ENCODE data around the gene CORO2A.

The CORO2A gene

DNA sequence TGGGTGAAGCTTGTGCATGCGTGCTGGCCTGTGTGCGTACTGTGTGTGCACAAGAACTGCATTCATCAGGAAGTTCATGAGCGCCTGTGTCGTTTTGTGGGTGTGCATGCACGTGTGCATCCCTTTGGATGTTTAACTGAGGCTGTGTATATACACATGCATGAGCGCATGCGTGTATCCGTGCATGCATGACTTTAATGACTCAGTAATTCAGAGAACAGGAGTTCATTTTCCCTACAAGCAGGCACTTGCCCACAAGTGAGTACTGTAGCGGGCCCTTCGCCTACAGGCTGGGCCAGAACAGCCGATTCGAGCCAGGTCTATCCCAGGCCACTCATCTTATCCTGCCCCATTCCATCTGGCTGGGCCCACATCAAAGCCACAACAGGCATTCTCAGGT is 29.8 kb downstream of the CORO2A start:
- Histone ChIP-seq H3K23ac (ENCODE audit: low read length) (no peak overlapping the region), H3K79me1 (ENCODE audit: low read length) (peaks cover 25% of the 10 kb centered on the region), H2BK120ac (ENCODE audit: low read depth, low read length) (no peak overlapping the region), H4K8ac (ENCODE audit: low read depth, low read length) (no peak overlapping the region), H2BK15ac (replicated peaks; ENCODE audit: low read depth) (no peak overlapping the region), H3K36me3 (ENCODE audit: control insufficient read depth, insufficient read depth, low read length) (no peaks in the 10 kb centered on the region), H3K4ac (ENCODE audit: low read depth, low read length) (no peak overlapping the region), H3K9ac (ENCODE audit: low read length) (no peak overlapping the region), H2AK5ac (ENCODE audit: low read length) (no peak overlapping the region), H3K27ac (ENCODE audit: low read depth, low read length) (no peak overlapping the region), H3K56ac (ENCODE audit: low read length) (no peak overlapping the region), H3K4me2 (ENCODE audit: low read length) (no peak overlapping the region), H3K79me2 (ENCODE audit: control insufficient read depth, insufficient read depth, low read length) (peaks cover 14% of the 10 kb centered on the region), H3K18ac (ENCODE audit: low read length) (no peak overlapping the region), H4K5ac (ENCODE audit: low read length) (no peak overlapping the region), H3K4me3 (ENCODE audit: low read length) (no peak overlapping the region), H3K4me1 (ENCODE audit: control insufficient read depth, low read depth, low read length) (no peaks in the 10 kb centered on the region), H2BK5ac (ENCODE audit: low read length) (no peak overlapping the region), H3K27me3 (ENCODE audit: insufficient read depth, low read length, poor library complexity) (no peaks in the 10 kb centered on the region)
- no CpG with 5 or more reads among the region's 12 CpGs for WGBS (ENCODE audit: extremely low coverage, insufficient coverage, low lambda C conversion rate)
- no peak for DNase-seq

- no CpG with 5 or more reads among the region's 4 CpGs for whole genome bisulfite sequencing (ENCODE audit: extremely low coverage, insufficient coverage, low lambda C conversion rate)
- peaks cover 25% of the 10 kb centered on the region for H3K79me1 ChIP-seq (ENCODE audit: low read length)
- H3K23ac ChIP-seq (ENCODE audit: low read length): no peak overlapping the region
- H3K4ac ChIP-seq (ENCODE audit: low read depth, low read length): no peak overlapping the region
- no peak overlapping the region for H4K8ac ChIP-seq (ENCODE audit: low read depth, low read length)
- H2AK5ac ChIP-seq (ENCODE audit: low read length): no peak overlapping the region
- H3K79me2 ChIP-seq (ENCODE audit: control insufficient read depth, insufficient read depth, low read length): peaks cover 12% of the 10 kb centered on the region
- DNase-seq: no peak
- no peaks in the 10 kb centered on the region for H3K27me3 ChIP-seq (ENCODE audit: insufficient read depth, low read length, poor library complexity)
- H2BK15ac ChIP-seq (replicated peaks; ENCODE audit: low read depth): no peak overlapping the region
- no peak overlapping the region for H3K18ac ChIP-seq (ENCODE audit: low read length)
- H4K5ac ChIP-seq (ENCODE audit: low read length): no peak overlapping the region
- no peak overlapping the region for H2BK120ac ChIP-seq (ENCODE audit: low read depth, low read length)
- H3K4me2 ChIP-seq (ENCODE audit: low read length): no peak overlapping the region
- no peak overlapping the region for H3K27ac ChIP-seq (ENCODE audit: low read depth, low read length)
- H2BK5ac ChIP-seq (ENCODE audit: low read length): no peak overlapping the region
- H3K56ac ChIP-seq (ENCODE audit: low read length): no peak overlapping the region
- no peak overlapping the region for H3K4me3 ChIP-seq (ENCODE audit: low read length)
- no peak overlapping the region for H3K9ac ChIP-seq (ENCODE audit: low read length)
- H3K4me1 ChIP-seq (ENCODE audit: control insufficient read depth, low read depth, low read length): no peaks in the 10 kb centered on the region
- H3K36me3 ChIP-seq (ENCODE audit: control insufficient read depth, insufficient read depth, low read length): no peaks in the 10 kb centered on the region
Measured at GRCh38 chr9:98161851-98162250, 30.6 kb downstream of the CORO2A start.

GRCh38 chr9:98159790-98160189 is 32.6 kb downstream of the CORO2A start:
- H2BK15ac ChIP-seq (replicated peaks; ENCODE audit: low read depth): no peak overlapping the region
- peaks cover 25% of the 10 kb centered on the region for H3K79me1 ChIP-seq (ENCODE audit: low read length)
- no peaks in the 10 kb centered on the region for H3K27me3 ChIP-seq (ENCODE audit: insufficient read depth, low read length, poor library complexity)
- H4K8ac ChIP-seq (ENCODE audit: low read depth, low read length): no peak overlapping the region
- no peak overlapping the region for H2BK120ac ChIP-seq (ENCODE audit: low read depth, low read length)
- no peak overlapping the region for H3K4me2 ChIP-seq (ENCODE audit: low read length)
- no peaks in the 10 kb centered on the region for H3K4me1 ChIP-seq (ENCODE audit: control insufficient read depth, low read depth, low read length)
- DNase-seq: no peak
- H2BK5ac ChIP-seq (ENCODE audit: low read length): no peak overlapping the region
- no peak overlapping the region for H3K18ac ChIP-seq (ENCODE audit: low read length)
- peaks cover 2% of the 10 kb centered on the region for H3K36me3 ChIP-seq (ENCODE audit: control insufficient read depth, insufficient read depth, low read length)
- no peak overlapping the region for H3K4ac ChIP-seq (ENCODE audit: low read depth, low read length)
- no CpG with 5 or more reads among the region's 6 CpGs for WGBS (ENCODE audit: extremely low coverage, insufficient coverage, low lambda C conversion rate)
- no peak overlapping the region for H3K4me3 ChIP-seq (ENCODE audit: low read length)
- H3K56ac ChIP-seq (ENCODE audit: low read length): no peak overlapping the region
- peaks cover 12% of the 10 kb centered on the region for H3K79me2 ChIP-seq (ENCODE audit: control insufficient read depth, insufficient read depth, low read length)
- no peak overlapping the region for H2AK5ac ChIP-seq (ENCODE audit: low read length)
- no peak overlapping the region for H3K9ac ChIP-seq (ENCODE audit: low read length)
- H4K5ac ChIP-seq (ENCODE audit: low read length): no peak overlapping the region
- H3K23ac ChIP-seq (ENCODE audit: low read length): no peak overlapping the region
- no peak overlapping the region for H3K27ac ChIP-seq (ENCODE audit: low read depth, low read length)

DNA sequence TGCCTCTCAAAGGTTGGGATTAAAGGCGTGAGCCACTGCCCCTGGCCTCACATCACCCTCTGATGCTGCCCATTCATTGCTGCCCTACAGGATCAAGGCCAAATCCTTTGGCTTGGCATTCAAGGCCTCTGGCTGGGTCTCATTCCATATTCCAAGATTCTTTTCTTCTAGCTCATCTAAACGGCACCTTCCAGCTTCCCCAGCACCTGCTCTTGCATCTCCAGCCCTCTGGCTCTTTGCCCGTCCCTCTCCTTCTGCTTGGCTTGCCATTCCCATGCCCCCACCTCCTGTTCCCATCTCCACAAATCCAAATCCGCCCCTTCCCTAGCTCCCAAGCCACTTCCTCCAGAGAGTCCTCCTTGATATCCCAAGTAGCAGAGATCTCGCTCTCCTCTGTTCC is 33.1 kb downstream of the CORO2A start:
- Histone ChIP-seq H4K8ac (ENCODE audit: low read depth, low read length) (no peak overlapping the region), H3K4me3 (ENCODE audit: low read length) (no peak overlapping the region), H3K27ac (ENCODE audit: low read depth, low read length) (no peak overlapping the region), H3K36me3 (ENCODE audit: control insufficient read depth, insufficient read depth, low read length) (peaks cover 3% of the 10 kb centered on the region), H3K56ac (ENCODE audit: low read length) (no peak overlapping the region), H3K4me1 (ENCODE audit: control insufficient read depth, low read depth, low read length) (no peaks in the 10 kb centered on the region), H3K27me3 (ENCODE audit: insufficient read depth, low read length, poor library complexity) (no peaks in the 10 kb centered on the region), H2BK15ac (replicated peaks; ENCODE audit: low read depth) (no peak overlapping the region), H2AK5ac (ENCODE audit: low read length) (no peak overlapping the region), H4K5ac (ENCODE audit: low read length) (no peak overlapping the region), H2BK120ac (ENCODE audit: low read depth, low read length) (no peak overlapping the region), H3K4ac (ENCODE audit: low read depth, low read length) (no peak overlapping the region), H3K79me2 (ENCODE audit: control insufficient read depth, insufficient read depth, low read length) (peaks cover 10% of the 10 kb centered on the region), H3K18ac (ENCODE audit: low read length) (no peak overlapping the region), H2BK5ac (ENCODE audit: low read length) (no peak overlapping the region), H3K79me1 (ENCODE audit: low read length) (peaks cover 21% of the 10 kb centered on the region), H3K23ac (ENCODE audit: low read length) (no peak overlapping the region), H3K9ac (ENCODE audit: low read length) (no peak overlapping the region), H3K4me2 (ENCODE audit: low read length) (no peak overlapping the region)
- no CpG with 5 or more reads among the region's 5 CpGs for WGBS (ENCODE audit: extremely low coverage, insufficient coverage, low lambda C conversion rate)
- no peak for DNase-seq

DNA sequence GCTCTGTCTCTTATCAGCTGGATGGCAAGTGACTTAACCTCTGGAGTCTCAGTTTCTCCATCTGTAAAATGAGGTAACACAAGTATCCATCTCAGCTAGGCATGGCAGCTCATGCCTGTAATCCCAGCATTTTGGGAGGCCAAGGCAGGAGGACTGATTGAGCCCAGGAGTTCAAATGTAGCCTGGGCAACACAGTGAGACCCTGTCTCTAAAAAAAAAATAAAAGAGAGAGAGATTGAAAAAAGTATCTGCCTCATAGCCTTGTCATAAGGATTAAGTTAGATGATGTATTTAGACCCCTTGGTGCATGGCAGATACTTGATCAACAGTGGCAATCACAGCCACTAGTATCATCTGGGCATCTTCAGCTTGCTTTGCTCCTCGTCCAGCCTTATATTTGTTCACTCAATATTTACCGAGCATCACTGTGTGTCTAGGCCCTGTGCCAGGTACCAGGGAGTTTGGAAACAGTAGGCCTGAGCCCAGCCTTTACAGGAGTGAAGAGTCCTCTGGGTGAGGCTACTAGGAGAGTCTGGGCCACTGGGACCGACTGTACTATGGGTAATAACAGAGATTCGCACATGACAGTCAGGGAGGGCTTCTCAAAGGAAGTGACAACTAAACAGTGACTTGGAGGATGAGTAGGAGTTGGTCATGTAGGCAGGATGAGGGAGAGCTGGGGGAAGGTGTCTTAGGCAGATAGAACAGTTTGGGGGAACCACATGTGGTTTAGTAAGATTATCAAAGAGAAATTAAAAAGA is 34.2 kb downstream of the CORO2A start:
- Histone ChIP-seq H3K23ac (ENCODE audit: low read length) (no peak overlapping the region), H3K9ac (ENCODE audit: low read length) (no peak overlapping the region), H2AK5ac (ENCODE audit: low read length) (no peak overlapping the region), H3K18ac (ENCODE audit: low read length) (no peak overlapping the region), H2BK15ac (replicated peaks; ENCODE audit: low read depth) (no peak overlapping the region), H2BK5ac (ENCODE audit: low read length) (no peak overlapping the region), H3K79me2 (ENCODE audit: control insufficient read depth, insufficient read depth, low read length) (peaks cover 7% of the 10 kb centered on the region), H3K79me1 (ENCODE audit: low read length) (peaks cover 20% of the 10 kb centered on the region), H3K4me2 (ENCODE audit: low read length) (no peak overlapping the region), H3K56ac (ENCODE audit: low read length) (no peak overlapping the region), H3K4me1 (ENCODE audit: control insufficient read depth, low read depth, low read length) (no peaks in the 10 kb centered on the region), H4K8ac (ENCODE audit: low read depth, low read length) (no peak overlapping the region), H3K36me3 (ENCODE audit: control insufficient read depth, insufficient read depth, low read length) (peaks cover 3% of the 10 kb centered on the region), H3K27me3 (ENCODE audit: insufficient read depth, low read length, poor library complexity) (no peaks in the 10 kb centered on the region), H3K27ac (ENCODE audit: low read depth, low read length) (no peak overlapping the region), H3K4ac (ENCODE audit: low read depth, low read length) (no peak overlapping the region), H4K5ac (ENCODE audit: low read length) (no peak overlapping the region), H2BK120ac (ENCODE audit: low read depth, low read length) (no peak overlapping the region), H3K4me3 (ENCODE audit: low read length) (no peak overlapping the region)
- no CpG with 5 or more reads among the region's 4 CpGs for WGBS (ENCODE audit: extremely low coverage, insufficient coverage, low lambda C conversion rate)
- no peak for DNase-seq

GRCh38 chr9:98157372-98157771 is 35.1 kb downstream of the CORO2A start:
- H2AK5ac ChIP-seq (ENCODE audit: low read length): no peak overlapping the region
- no peak overlapping the region for H4K5ac ChIP-seq (ENCODE audit: low read length)
- no peak overlapping the region for H3K4me2 ChIP-seq (ENCODE audit: low read length)
- peaks cover 7% of the 10 kb centered on the region for H3K79me2 ChIP-seq (ENCODE audit: control insufficient read depth, insufficient read depth, low read length)
- no peak overlapping the region for H2BK120ac ChIP-seq (ENCODE audit: low read depth, low read length)
- no peak overlapping the region for H3K4me3 ChIP-seq (ENCODE audit: low read length)
- no peak for DNase-seq
- no peaks in the 10 kb centered on the region for H3K27me3 ChIP-seq (ENCODE audit: insufficient read depth, low read length, poor library complexity)
- no peak overlapping the region for H3K18ac ChIP-seq (ENCODE audit: low read length)
- no peak overlapping the region for H2BK15ac ChIP-seq (replicated peaks; ENCODE audit: low read depth)
- H3K56ac ChIP-seq (ENCODE audit: low read length): no peak overlapping the region
- WGBS (ENCODE audit: extremely low coverage, insufficient coverage, low lambda C conversion rate): no CpG with 5 or more reads among the region's 10 CpGs
- H3K4ac ChIP-seq (ENCODE audit: low read depth, low read length): no peak overlapping the region
- H3K23ac ChIP-seq (ENCODE audit: low read length): no peak overlapping the region
- H3K27ac ChIP-seq (ENCODE audit: low read depth, low read length): no peak overlapping the region
- H2BK5ac ChIP-seq (ENCODE audit: low read length): no peak overlapping the region
- no peaks in the 10 kb centered on the region for H3K4me1 ChIP-seq (ENCODE audit: control insufficient read depth, low read depth, low read length)
- H3K36me3 ChIP-seq (ENCODE audit: control insufficient read depth, insufficient read depth, low read length): peaks cover 3% of the 10 kb centered on the region
- no peak overlapping the region for H4K8ac ChIP-seq (ENCODE audit: low read depth, low read length)
- peaks cover 18% of the 10 kb centered on the region for H3K79me1 ChIP-seq (ENCODE audit: low read length)
- H3K9ac ChIP-seq (ENCODE audit: low read length): no peak overlapping the region

Data from mesendoderm (in vitro differentiated cells).